Nephron progenitor cell (in vitro differentiated cells): ENCODE data around the gene PLEKHA5.

ENCODE experiments used
- DNase-seq: peaks from one replicate; pipeline ENCODE4 v3.0.0; 2021
- H3K27ac Mint-ChIP-seq: 2 replicates; pipeline ENCODE4 v1.8.0; 2021; ENCODE audit warnings: mild to moderate bottlenecking, moderate library complexity, mixed read lengths
- H3K27me3 Mint-ChIP-seq: 2 replicates; pipeline ENCODE4 v1.8.0; 2021; ENCODE audit warnings: mild to moderate bottlenecking, low read depth, mixed read lengths; ENCODE audit not compliant: poor library complexity
- H3K36me3 Mint-ChIP-seq: 2 replicates; pipeline ENCODE4 v1.8.0; 2021; ENCODE audit warnings: low read depth, mixed read lengths
- H3K4me1 Mint-ChIP-seq: 2 replicates; pipeline ENCODE4 v1.8.0; 2021; ENCODE audit warnings: mixed read lengths
- H3K4me3 Mint-ChIP-seq: 2 replicates; pipeline ENCODE4 v1.8.0; 2021; ENCODE audit warnings: mild to moderate bottlenecking, moderate library complexity, mixed read lengths
- H3K9me3 Mint-ChIP-seq: 2 replicates; pipeline ENCODE4 v1.8.0; 2021; ENCODE audit warnings: mild to moderate bottlenecking, moderate library complexity, mixed read lengths
- TF ChIP-seq, protein P1 (sequence below): fragments of 200-600 bp; sonication (generic); IDR thresholded peaks from 2 replicates; pipeline ENCODE4 v1.5.0; 2021; ENCODE audit warnings: antibody characterized with exemption

PLEKHA5 gene

GRCh38 chr12:19261773-19262172 lies 132.2 kb downstream of the PLEKHA5 start:
- H3K4me3 Mint-ChIP-seq: no peak overlapping the region
- H3K27ac Mint-ChIP-seq: no peak overlapping the region
- no peaks in the 10 kb centered on the region for H3K36me3 Mint-ChIP-seq
- no peaks in the 10 kb centered on the region for H3K9me3 Mint-ChIP-seq
- no peaks in the 10 kb centered on the region for H3K27me3 Mint-ChIP-seq
- TF ChIP-seq, protein P1, sequence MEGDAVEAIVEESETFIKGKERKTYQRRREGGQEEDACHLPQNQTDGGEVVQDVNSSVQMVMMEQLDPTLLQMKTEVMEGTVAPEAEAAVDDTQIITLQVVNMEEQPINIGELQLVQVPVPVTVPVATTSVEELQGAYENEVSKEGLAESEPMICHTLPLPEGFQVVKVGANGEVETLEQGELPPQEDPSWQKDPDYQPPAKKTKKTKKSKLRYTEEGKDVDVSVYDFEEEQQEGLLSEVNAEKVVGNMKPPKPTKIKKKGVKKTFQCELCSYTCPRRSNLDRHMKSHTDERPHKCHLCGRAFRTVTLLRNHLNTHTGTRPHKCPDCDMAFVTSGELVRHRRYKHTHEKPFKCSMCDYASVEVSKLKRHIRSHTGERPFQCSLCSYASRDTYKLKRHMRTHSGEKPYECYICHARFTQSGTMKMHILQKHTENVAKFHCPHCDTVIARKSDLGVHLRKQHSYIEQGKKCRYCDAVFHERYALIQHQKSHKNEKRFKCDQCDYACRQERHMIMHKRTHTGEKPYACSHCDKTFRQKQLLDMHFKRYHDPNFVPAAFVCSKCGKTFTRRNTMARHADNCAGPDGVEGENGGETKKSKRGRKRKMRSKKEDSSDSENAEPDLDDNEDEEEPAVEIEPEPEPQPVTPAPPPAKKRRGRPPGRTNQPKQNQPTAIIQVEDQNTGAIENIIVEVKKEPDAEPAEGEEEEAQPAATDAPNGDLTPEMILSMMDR: no peak
- no peak for DNase-seq
- no peaks in the 10 kb centered on the region for H3K4me1 Mint-ChIP-seq

GRCh38 chr12:19263672-19264071 lies 134.1 kb downstream of the PLEKHA5 start:
- Mint-ChIP-seq H3K27ac (peak overlapping the region; percentile 39), H3K4me1 (no peaks in the 10 kb centered on the region), H3K36me3 (peaks cover 9% of the 10 kb centered on the region), H3K27me3 (no peaks in the 10 kb centered on the region), H3K9me3 (no peaks in the 10 kb centered on the region), H3K4me3 (no peak overlapping the region)
- TF ChIP-seq, protein P1: no peak
- no peak for DNase-seq

DNA sequence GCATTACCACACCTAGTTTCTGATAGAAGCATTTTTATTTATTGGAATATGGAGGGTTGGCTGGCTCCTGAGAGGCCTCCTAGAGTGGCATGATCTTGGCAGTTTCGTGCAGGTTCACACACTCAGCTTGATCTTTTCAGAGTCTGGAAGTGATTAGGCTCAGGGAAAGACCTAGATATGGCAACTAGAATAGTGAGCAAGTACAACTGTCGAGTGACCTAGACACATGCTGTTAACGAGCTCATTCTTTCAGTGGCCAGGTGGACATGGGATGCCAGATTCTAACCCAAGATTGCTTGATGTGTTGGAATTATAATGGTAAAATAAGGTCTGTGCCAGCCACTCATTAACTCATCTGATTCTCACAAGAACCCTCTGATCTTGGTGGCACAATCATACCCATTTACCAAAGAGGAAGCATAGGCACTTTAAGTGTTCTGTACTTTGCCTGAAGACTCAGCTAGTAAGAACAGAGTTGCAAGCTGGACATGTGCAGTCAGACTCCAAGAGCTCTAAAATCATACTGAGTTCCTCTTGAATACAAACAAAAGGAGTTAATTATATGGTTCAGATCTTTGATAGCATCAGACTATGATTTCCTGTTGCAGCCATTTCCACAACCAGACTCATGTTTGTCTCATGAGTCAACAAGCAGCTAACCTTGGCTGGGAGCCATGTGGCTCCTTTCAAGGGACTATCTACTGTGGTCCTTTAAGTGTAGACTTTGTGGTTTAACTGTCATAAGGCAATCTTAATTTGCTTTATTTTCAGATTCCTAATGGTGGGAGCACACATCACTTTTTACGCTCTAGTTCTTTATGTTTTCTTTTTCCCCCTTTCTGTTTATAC lies 144.2 kb downstream of the PLEKHA5 start:
- Mint-ChIP-seq H3K4me1 (no peaks in the 10 kb centered on the region), H3K36me3 (peaks cover 52% of the 10 kb centered on the region), H3K9me3 (no peaks in the 10 kb centered on the region), H3K4me3 (no peak overlapping the region), H3K27ac (no peak overlapping the region), H3K27me3 (no peaks in the 10 kb centered on the region)
- TF ChIP-seq, protein P1: no peak
- DNase-seq: no peak

DNA sequence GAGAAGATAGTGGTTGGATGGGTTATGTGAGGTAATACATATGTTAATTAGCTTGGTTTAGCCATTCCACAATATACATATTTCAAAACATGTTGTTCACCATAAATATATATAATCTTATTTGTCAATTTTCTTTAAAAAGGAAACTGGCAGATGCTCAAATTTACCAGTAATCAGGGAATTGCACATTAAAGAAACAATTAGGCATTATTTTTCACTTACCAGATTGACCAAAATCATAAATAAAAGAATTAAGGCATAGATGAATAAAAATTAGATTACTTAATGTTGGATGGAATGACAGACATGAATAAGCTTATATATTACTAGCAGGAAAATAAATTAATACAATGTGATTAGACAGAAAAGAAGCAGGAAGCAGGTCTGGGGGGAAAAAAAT lies 147.2 kb downstream of the PLEKHA5 start:
- Mint-ChIP-seq H3K36me3 (peaks cover 59% of the 10 kb centered on the region), H3K27ac (no peak overlapping the region), H3K4me1 (no peaks in the 10 kb centered on the region), H3K27me3 (no peaks in the 10 kb centered on the region), H3K9me3 (no peaks in the 10 kb centered on the region), H3K4me3 (no peak overlapping the region)
- TF ChIP-seq, protein P1: no peak
- DNase-seq: no peak

DNA sequence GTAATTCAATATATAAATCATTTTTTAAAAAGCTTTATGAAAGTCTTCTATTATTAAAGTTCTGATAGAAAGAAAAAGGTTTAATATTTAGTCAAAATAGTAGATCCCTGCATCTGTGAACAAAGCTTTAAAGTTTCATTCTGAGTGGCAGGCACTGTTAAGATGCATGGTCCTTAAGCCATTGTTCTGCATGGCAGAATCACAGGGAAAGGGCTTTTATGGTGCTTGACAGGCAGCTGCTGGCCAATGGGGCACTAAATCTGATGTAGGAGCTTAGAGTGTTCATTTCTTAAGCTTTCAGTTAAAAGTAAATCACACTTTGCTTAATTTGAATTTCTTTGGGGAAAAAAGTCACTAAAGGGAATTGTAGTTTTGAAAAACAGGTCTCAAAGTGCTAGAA lies 148.2 kb downstream of the PLEKHA5 start:
- H3K9me3 Mint-ChIP-seq: no peaks in the 10 kb centered on the region
- DNase-seq: no peak
- no peaks in the 10 kb centered on the region for H3K27me3 Mint-ChIP-seq
- peaks cover 49% of the 10 kb centered on the region for H3K36me3 Mint-ChIP-seq
- no peak overlapping the region for H3K4me3 Mint-ChIP-seq
- TF ChIP-seq, protein P1: no peak
- no peak overlapping the region for H3K27ac Mint-ChIP-seq
- H3K4me1 Mint-ChIP-seq: no peaks in the 10 kb centered on the region

DNA sequence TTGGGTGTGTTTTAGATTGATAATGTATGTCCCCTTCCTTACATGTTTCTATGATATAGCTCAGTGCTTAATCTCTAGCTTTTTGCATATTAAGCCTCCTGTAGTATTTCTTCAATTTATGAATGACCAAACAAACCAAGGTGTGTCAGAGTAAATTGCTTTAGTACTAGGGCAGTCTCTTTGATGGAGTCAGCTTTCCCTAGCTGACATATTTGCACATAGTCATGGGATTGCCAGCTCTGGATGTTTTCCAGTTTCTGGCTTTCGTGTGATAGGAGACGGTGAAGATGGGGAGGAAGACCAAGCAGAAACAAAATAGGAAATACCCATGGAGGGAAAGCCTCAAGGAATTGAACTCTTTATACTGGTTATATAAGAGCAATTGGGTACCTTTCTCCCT lies 148.9 kb downstream of the PLEKHA5 start:
- Mint-ChIP-seq H3K4me1 (no peaks in the 10 kb centered on the region), H3K27ac (no peak overlapping the region), H3K9me3 (no peaks in the 10 kb centered on the region), H3K4me3 (no peak overlapping the region), H3K36me3 (peaks cover 49% of the 10 kb centered on the region), H3K27me3 (no peaks in the 10 kb centered on the region)
- no peak for DNase-seq
- TF ChIP-seq, protein P1: no peak
